ENCODE measurements around the gene S100B.

The S100B gene

DNA sequence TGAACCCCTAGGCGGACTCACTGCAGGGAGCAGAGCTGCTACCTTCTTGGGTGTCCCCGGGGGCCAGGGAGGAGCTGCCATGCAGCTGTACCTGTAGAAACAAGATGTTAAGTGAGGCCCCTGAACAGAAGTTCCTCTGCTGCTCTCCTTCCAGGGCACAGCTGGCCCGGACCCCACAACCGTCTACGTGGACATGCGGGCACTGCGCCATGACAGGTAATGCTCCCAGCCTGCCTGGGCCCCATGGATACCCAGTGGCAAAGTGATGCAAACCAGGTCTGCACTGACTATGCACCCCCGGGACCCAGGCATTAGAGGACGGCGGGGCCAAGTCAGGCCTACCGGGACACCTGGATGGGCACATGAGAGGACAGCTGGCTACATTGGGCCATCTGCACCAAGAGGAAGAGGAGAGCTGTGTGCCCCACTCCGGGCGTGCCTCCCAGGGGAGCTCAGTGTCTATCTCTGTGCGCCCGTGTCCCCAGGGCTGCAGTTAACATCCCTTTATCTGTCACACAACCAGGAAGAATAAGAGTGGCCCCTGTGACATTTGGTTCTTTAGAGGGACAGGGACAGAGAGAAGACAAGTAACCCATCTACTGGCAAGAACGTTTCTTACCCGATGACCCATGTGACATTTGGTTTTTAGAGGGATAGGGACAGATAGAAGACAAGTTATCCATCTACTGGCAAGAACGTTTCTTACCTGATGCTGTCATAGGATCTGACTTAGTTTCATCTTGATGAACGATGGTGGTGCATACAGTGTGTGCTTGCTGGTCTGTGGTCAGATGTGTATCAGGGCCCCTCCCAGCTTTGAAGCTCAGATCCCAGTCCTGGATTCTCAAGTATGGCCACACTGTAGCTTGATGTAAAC, 44.1 kb downstream of the S100B start:
- DNase-seq (ENCODE audit: low read depth), result no peak

DNA sequence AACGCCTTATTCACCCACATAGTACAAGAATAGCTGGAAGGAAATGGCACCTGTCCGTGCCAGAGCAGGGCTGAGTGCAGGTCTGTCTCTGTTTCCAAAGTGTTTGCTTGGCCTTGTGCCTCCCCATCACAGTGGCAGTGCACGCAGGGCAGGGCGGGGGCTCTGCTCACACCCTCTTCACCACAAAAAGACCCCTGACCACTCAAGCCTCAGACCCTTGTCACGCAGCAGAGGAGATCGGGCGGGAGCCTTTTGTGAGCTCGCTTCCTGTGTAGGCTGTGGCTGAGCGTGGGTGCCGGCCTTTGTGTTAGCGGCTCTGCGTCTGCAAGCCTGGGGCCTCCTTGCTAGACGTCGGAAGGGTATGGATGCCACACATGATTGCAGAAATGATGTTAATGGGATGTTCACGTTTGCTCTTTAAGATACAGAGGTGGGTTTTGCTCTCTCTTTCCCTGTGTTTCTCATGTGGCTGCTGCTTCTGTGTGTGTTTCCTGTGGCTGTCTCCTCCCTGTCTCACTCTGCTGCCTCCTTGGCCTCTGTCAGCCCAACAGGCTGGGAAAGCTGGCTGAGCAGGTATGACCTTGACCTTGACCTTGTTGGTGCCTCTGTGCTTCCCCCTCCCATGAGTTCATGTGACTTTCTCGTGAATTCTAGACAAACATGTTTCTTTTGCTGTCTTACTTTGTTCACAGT, 45.4 kb downstream of the S100B start:
- DNase-seq (ENCODE audit: low read depth), result no peak

DNA sequence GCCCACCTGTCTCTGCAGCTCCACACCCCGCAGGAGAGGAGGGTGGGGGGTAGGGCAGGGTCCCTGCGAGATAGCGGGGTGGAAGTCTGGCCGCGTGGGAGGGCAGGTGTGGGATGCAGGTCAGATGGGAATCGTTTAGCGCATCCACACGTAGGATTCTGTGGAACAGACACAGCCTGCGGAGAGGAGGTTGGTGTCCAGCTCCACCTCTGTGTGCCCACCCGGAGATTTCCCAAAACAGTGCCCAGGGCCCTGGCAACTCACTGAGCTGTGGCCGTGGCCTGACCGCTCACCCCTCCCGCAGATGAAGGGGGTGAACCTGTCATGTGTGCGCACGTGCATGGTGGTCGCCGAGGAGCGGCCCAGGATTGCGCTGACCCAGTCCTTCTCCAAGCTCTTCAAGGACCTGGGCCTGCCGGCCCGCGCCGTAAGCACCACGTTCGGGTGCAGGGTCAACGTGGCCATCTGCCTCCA, 46.9 kb downstream of the S100B start:
- no peak for DNase-seq (ENCODE audit: low read depth)

DNA sequence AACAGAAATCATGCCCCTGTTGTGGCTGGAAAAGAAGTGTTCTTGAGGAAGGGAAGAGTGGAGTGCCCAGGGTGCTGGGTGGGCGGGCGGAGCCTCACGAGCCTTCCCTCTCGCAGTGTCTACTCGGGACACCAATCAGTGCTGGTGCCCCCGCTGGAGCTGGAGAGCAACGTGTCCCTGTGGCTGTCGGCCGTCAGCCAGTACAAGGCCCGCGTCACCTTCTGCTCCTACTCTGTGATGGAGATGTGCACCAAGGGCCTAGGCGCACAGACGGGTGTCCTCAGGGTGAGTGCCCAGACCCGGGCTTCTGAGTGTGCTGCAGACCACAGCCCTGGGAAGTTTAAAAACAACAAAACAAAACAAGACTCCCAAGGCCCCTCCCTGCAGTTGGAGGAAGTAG, 47.4 kb downstream of the S100B start:
- DNase-seq (ENCODE audit: low read depth), result no peak

DNA sequence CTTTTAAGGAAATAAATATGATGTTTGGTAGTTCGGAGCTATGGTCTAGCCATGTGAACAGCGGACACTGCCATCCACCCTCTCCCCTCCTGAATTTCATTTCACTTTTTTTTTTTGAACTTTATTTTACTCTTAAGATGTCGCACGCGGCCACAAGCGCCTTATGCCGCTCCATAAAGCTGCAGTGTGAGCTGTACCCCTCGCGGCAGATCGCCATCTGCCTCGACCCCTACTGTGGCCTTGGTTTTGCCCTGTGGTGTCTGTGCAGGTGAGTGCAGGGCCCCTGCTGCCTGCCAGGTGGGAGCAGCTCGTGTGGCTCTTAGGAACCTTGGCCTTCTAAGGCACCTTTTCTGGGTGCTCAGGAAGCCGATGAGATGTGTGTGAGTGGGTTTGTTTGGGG, 48.1 kb downstream of the S100B start:
- no peak for DNase-seq (ENCODE audit: low read depth)

DNA sequence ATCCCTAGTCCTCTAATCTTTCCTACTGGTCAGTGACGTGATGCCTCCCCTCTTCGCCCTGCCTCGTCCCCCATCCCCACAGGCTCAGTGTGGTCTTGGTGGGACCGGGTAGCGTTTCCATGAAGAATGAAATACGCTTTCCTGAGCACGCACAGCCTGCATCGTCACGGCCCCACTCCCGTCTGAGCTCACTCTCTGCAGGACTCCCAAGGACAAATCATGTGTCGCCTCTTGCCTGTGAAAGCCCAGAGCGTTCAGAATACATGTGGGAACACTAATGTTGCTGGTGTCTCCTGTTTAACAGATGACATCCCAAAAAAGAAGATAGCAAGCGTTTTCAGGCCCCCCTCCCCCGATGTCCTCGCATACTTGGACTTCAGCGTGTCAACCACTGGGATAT, 49.2 kb downstream of the S100B start:
- no peak for DNase-seq (ENCODE audit: low read depth)

DNA sequence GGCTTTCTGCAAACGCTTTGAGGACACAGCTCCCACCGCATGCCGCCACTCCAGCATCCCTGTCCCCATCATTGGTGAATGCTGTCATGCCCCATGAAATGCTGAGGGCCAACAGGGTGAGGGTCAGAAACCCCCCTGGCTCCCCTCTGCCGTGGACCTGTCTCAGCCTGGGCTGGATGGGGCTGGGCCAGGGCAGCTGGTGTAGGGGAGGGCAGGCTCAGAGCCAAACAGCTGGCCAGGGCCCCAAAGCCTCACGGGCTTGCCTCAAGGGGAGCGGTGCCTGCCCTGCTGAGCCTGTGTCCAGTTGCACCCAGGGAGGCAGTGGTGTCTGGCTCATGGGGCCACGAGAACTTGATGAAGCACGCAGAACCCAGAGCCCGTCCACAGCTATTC, 49.7 kb downstream of the S100B start:
- no peak for DNase-seq (ENCODE audit: low read depth)

DNA sequence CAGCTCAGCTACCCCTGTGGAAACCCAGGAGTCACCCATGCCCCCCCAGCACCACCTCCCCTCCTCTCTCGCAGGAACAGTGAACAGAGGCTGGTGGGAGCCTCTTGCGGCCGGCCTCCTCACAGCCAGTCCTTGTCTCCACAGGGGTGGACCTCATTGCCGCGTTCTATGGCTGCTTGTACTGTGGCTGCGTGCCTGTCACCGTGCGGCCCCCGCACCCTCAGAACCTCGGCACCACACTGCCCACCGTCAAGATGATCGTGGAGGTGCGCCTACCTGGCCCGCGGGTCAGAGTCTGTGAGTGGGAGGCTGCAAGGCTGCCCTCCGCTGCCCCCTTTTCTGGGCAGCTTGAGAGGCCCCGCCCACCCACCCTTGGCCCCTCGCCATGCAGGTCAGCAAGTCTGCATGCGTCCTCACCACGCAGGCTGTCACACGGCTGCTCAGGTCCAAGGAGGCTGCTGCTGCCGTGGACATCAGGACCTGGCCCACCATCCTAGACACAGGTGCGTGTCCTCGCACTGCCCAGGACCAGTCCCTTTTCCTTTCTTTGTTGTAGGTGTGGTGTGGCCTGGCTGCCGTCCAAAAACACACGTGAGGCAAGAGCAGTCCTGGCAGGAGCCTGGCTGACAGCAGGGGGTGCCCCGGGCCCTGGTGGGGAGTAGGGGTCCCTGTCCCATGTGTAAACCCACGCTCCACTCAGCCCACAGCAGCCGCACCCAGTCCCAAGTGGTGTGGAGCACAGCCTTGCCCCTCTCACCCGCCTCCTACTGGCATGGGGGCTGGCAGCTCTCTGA, 50.3 kb downstream of the S100B start:
- DNase-seq (ENCODE audit: low read depth), result no peak

DNA sequence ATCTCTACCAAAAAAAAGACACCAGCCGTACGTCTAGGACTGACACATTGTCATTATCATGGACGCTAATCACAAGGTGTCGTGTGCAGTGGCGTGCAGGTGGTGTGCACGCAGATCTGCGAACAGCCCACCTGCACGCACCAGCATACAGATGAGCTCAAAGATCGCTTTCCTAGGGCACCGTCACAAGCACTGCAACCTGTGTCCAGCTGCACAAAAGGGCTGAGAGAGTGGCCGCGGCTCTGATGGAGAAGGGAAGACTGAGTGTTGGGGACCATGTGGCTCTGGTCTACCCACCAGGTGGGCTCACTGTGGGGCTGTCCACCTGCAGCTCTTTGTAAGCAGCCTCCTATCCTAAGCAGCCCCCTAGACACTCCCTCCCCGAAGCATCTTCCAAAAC, 50.9 kb downstream of the S100B start:
- DNase-seq (ENCODE audit: low read depth), result no peak

DNA sequence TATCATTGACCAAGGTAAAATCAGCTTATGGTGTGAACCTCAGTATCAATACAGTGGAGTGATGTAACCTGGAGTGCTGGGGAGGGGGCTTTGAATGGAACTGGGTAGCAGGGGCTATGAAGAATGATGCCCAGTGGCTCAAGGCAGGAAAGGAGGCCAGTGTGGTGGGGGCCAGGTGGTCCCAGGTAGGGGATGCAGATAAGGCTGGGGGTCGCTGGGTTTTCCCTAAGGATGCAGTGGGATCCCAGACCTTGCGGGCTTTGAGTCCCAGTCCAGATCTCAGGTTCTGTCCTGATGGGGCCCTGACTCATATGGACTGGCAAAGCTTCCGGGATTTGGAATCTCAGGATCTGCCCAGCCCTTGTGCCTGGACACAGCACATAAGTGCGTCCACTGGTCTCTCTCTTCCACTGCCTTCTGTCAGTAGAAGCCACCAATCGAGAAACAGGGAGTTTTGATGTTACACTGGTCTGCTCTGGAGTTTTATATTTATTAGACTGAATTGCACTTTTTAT, 52.0 kb downstream of the S100B start:
- no peak for DNase-seq (ENCODE audit: low read depth)

DNA sequence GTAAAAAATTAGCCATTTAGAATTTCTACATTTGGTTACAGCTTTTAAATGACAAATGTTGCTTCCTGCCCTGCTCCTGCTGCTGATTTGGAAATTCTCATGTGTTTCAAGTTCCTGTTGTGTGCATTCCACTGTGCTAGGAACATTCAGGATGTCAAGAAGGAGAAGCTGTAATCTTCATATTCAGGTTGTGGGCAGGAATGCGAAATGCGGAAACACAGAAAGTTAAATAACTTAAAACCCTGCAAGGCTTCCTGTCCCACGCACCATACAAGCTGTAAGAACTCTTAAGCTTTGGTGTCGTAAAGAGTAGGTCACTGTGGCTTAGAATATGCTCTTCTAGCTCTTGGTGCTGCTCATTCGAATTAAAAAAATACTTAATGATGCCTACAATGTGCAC, 52.6 kb downstream of the S100B start:
- DNase-seq (ENCODE audit: low read depth), result no peak

DNA sequence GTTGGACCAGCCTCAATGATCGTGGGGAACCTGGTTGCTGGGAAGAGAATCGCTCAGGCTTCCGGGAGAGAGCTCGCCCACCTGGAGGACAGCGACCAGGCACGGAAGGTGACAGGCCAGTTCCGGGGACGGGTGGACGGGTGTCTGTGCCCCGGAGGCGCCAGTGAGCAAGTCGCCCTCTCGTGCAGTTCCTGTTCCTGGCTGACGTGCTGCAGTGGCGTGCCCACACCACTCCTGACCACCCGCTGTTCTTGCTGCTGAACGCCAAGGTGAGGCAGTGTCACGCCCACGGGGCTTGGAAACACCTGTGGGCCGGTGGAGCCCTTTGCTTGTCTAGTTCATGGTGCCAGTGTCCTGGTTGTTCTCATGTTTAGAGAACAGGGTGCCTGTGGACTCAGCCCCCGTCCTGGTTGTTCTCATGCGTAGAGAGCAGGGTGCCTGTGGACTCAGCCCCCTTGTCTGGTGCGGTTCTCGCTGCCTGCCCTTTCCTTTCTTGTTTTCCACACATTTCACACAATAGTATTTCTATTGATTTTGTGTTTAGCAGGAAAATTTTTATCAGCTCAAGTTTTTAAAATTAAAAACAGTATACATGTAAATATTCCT, 53.1 kb downstream of the S100B start:
- no peak for DNase-seq (ENCODE audit: low read depth)

DNA sequence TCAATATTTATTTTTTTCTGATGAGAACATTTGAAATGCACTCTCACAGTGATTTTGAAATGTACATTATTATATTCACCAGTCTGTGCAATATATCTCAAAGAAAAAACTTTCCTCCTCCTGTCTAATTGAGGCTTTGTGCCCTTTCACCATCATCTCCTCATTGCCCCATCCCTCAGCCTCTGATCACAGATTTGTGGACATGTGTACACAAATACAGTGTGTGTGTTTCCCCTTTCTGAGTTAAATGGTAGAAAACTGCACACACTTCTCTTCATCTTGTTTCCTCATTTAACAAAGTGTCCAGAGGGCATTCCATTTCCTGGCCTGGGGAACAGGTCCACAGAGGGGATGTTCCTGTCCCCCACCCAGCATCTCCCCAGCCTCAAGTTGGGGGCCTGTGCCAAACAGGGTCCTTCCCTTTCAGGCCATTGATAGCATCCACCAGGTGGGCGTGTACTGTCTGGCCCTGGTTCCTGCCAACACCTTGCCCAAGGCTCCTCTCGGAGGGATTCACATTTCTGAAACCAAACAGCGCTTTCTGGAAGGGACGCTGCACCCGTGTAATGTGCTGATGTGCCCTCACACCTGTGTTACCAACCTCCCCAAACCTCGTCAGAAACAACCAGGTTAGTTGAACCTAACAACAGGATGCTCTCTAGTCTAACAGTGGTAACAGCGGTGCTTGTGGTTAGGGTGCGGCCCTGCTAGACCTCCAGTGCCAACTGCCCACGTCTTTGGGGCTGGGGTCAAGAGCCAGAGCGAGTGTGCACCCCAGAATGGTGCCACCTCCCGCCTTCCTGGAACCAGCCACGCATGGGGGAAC, 54.6 kb downstream of the S100B start:
- no peak for DNase-seq (ENCODE audit: low read depth)

DNA sequence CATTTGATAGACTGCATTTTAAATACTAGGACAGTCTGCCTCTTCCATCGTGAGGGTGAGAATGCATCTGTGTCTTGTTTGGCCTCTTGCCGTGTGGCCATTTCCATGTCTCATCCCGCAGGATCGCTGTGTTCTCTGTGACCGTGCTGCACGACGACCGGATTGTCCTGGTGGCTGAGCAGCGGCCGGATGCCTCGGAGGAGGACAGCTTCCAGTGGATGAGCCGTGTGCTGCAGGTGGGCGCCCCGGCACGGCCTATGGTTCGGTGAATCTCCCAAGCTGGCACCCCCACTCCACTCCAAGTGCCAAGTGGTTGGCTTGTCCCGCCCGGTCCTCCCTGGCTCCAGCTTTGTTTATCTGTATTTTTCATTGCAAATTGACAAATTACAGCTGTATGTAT, 55.2 kb downstream of the S100B start:
- no peak for DNase-seq (ENCODE audit: low read depth)
